ENCODE results near the gene LARGE1. TPM values are rescaled to one million over a fixed set of nuclear protein-coding genes. Genes with fewer than 3 reads are reported as not detected.

The LARGE1 gene
- total RNA-seq, 1 experiment from 2014 or later, result 1.5 TPM

DNA sequence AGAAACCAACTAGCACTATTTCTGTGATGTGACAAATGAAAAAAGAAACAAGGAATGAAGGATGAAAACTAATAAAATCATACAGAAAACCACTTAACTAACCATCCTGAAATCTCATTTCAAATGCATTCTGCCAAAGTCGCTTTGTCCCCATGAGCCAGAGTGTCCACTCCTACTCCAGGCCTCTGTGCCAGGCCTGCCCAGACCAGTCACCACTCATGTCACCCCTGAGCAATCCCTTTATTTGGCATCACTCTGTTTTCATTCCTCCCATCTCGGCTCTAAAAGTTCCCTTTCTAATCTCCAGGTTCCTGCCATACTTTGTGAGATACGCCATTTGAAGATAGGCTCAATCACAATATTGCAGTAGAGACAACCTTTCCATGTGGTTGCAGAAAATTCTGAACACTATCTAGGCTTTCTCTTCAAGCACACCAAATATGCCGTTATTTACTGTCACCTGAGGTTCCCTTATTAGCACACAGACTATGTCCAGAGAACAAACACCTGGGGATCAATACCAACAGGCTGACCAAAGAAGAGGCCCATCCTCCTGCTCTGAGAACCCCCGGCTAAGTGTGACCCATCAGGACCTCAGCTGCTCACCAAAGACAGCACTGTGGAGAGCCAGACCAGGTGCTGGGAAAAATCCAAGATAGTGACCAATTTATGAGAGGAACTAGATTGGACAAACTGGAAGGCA is 202.4 kb downstream of the LARGE1 start:
- Histone ChIP-seq H3K27ac (ENCODE audit: low read depth, low read length) (no peak overlapping the region), H2AFZ (ENCODE audit: low read depth, low read length, poor library complexity, severe bottlenecking) (no peak overlapping the region), H3K36me3 (ENCODE audit: control insufficient read depth in 1 of 2, insufficient read depth in 2 of 2, low read length in 2 of 2) (no peaks in the 10 kb centered on the region), H4K20me1 (ENCODE audit: insufficient read depth) (no peaks in the 10 kb centered on the region), H3K79me2 (ENCODE audit: insufficient read depth, low read length) (no peaks in the 10 kb centered on the region), H3K9me2 (ENCODE audit: insufficient read depth) (no peaks in the 10 kb centered on the region), H3K4me3 (replicated peaks in 1 of 2; ENCODE audit: low read depth in 1 of 2, low read length in 2 of 2) (no peak overlapping the region), H3K4me1 (ENCODE audit: control insufficient read depth in 1 of 2, insufficient read depth in 2 of 2, low read length in 2 of 2) (no peaks in the 10 kb centered on the region), H3K4me2 (ENCODE audit: low read length) (no peak overlapping the region), H3K9me3 (ENCODE audit: control insufficient read depth in 1 of 2, insufficient read depth in 1 of 2, low read depth in 1 of 2, low read length in 2 of 2) (peaks cover 9 to 41% of the 10 kb centered on the region in 2 experiments; a peak in 2 of 4 replicates), H3K27me3 (ENCODE audit: insufficient read depth, low read length) (no peaks in the 10 kb centered on the region), H3K9ac (ENCODE audit: low read length) (no peak overlapping the region)
- no peak for TF ChIP-seq YY1 (IDR thresholded peaks at IDR 0.05; ENCODE audit: extremely low read depth, insufficient replicate concordance, low read depth, low read length)
- TF ChIP-seq, protein P1, sequence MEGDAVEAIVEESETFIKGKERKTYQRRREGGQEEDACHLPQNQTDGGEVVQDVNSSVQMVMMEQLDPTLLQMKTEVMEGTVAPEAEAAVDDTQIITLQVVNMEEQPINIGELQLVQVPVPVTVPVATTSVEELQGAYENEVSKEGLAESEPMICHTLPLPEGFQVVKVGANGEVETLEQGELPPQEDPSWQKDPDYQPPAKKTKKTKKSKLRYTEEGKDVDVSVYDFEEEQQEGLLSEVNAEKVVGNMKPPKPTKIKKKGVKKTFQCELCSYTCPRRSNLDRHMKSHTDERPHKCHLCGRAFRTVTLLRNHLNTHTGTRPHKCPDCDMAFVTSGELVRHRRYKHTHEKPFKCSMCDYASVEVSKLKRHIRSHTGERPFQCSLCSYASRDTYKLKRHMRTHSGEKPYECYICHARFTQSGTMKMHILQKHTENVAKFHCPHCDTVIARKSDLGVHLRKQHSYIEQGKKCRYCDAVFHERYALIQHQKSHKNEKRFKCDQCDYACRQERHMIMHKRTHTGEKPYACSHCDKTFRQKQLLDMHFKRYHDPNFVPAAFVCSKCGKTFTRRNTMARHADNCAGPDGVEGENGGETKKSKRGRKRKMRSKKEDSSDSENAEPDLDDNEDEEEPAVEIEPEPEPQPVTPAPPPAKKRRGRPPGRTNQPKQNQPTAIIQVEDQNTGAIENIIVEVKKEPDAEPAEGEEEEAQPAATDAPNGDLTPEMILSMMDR (IDR thresholded peaks at IDR 0.05 in 2 of 3, conservative IDR thresholded peaks at IDR 0.05 in 1 of 3; ENCODE audit: borderline replicate concordance in 1 of 3, insufficient read depth in 1 of 3, low read depth in 2 of 3, low read length in 2 of 3), result no peak
- TF ChIP-seq EZH2phosphoT487 (IDR thresholded peaks at IDR 0.05; ENCODE audit: borderline replicate concordance), result no peak
- no peak for TF ChIP-seq CEBPB (IDR thresholded peaks at IDR 0.05; ENCODE audit: low read depth)
- no peak for TF ChIP-seq POLR2A (IDR thresholded peaks at IDR 0.05; ENCODE audit: borderline replicate concordance, extremely low read depth, insufficient read depth, insufficient read length)
- TF ChIP-seq JUND (IDR thresholded peaks at IDR 0.05), result no peak
- no peak for TF ChIP-seq ELF1 (IDR thresholded peaks at IDR 0.05; ENCODE audit: borderline replicate concordance, low read depth)
- TF ChIP-seq, protein P2, sequence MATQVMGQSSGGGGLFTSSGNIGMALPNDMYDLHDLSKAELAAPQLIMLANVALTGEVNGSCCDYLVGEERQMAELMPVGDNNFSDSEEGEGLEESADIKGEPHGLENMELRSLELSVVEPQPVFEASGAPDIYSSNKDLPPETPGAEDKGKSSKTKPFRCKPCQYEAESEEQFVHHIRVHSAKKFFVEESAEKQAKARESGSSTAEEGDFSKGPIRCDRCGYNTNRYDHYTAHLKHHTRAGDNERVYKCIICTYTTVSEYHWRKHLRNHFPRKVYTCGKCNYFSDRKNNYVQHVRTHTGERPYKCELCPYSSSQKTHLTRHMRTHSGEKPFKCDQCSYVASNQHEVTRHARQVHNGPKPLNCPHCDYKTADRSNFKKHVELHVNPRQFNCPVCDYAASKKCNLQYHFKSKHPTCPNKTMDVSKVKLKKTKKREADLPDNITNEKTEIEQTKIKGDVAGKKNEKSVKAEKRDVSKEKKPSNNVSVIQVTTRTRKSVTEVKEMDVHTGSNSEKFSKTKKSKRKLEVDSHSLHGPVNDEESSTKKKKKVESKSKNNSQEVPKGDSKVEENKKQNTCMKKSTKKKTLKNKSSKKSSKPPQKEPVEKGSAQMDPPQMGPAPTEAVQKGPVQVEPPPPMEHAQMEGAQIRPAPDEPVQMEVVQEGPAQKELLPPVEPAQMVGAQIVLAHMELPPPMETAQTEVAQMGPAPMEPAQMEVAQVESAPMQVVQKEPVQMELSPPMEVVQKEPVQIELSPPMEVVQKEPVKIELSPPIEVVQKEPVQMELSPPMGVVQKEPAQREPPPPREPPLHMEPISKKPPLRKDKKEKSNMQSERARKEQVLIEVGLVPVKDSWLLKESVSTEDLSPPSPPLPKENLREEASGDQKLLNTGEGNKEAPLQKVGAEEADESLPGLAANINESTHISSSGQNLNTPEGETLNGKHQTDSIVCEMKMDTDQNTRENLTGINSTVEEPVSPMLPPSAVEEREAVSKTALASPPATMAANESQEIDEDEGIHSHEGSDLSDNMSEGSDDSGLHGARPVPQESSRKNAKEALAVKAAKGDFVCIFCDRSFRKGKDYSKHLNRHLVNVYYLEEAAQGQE (IDR thresholded peaks at IDR 0.05; ENCODE audit: low read depth), result no peak
- TF ChIP-seq CBX3 (IDR thresholded peaks at IDR 0.05; ENCODE audit: low read depth), result no peak
- no peak for TF ChIP-seq FOSL1 (IDR thresholded peaks at IDR 0.05; ENCODE audit: low read depth)
- no peak for TF ChIP-seq SIN3A (IDR thresholded peaks at IDR 0.05; ENCODE audit: low read depth)
- TF ChIP-seq SP1 (IDR thresholded peaks at IDR 0.05; ENCODE audit: low read depth), result no peak
- BruUV-seq (replicated peaks), result no TSS peak
- ChIA-PET CTCF (no interaction called here), RAD21 (ENCODE audit: low non-redundant PET in 1 of 2, low total read pairs in 2 of 2, uncharacterized antibody in 2 of 2, unreplicated experiment in 2 of 2) (no interaction called here), POLR2A (no interaction called here)
- DNase-seq (ENCODE audit: low read depth, low spot score) (no peak), ATAC-seq (no peak)
- intact Hi-C loops (cut with micrococcal nuclease), result no loop called here
